Natural killer cell treated with Interleukin-12 subunit alpha and Interleukin-12 subunit beta and Interleukin-15 and Interleukin-18, amount 100 ng/mL, for 72 hours (primary cell): ENCODE measurements around the gene RAB9A. TPM values are rescaled to one million over a fixed set of nuclear protein-coding genes. Genes with fewer than 3 reads are reported as not detected.
A peak's percentile ranks its signal among the peaks of the same experiment; 100 is the strongest.

Source experiments
- ATAC-seq, 2 donors: fragments of 150-1000 bp; cut with Tn5 transposase in 1 of 2; sonication (Bioruptor Pico), chemical (Tn5 transposase) in 1 of 2; 2 replicates each; pipeline ENCODE4 v1.10.0; 2021
- DNase-seq: peaks from one replicate; pipeline ENCODE4 v3.0.0; 2022; ENCODE audit warnings: low spot score
- H3K27ac Mint-ChIP-seq, 2 donors: 1 replicate in 1 of 2; 2 replicates in 1 of 2; pipeline ENCODE4 v1.8.0; 2022; ENCODE audit warnings: mixed read lengths in 2 of 2, mild to moderate bottlenecking in 1 of 2, moderate library complexity in 1 of 2
- H3K27me3 Mint-ChIP-seq, 2 donors: 1 replicate in 1 of 2; 2 replicates in 1 of 2; pipeline ENCODE4 v1.8.0; 2022; ENCODE audit warnings: mixed read lengths in 2 of 2
- H3K36me3 Mint-ChIP-seq: one replicate; pipeline ENCODE4 v1.8.0; 2022; ENCODE audit warnings: mixed read lengths
- H3K4me1 Mint-ChIP-seq, 2 donors: 1 replicate in 1 of 2; 2 replicates in 1 of 2; pipeline ENCODE4 v1.8.0; 2022; ENCODE audit warnings: low read depth in 2 of 2, mixed read lengths in 2 of 2, mild to moderate bottlenecking in 1 of 2
- H3K4me3 Mint-ChIP-seq: one replicate; pipeline ENCODE4 v1.8.0; 2022; ENCODE audit warnings: mixed read lengths
- H3K9me3 Mint-ChIP-seq: 2 replicates; pipeline ENCODE4 v1.8.0; 2022; ENCODE audit warnings: mixed read lengths
- total RNA-seq, 2 donors: library from RNA; stranded (reverse); gene quantifications; one replicate each; pipeline ENCODE4 v1.2.3, GENCODE V29; 2022

The RAB9A gene
- total RNA-seq, 2 donors from 2014 or later: 27.7 to 73.6 TPM

DNA sequence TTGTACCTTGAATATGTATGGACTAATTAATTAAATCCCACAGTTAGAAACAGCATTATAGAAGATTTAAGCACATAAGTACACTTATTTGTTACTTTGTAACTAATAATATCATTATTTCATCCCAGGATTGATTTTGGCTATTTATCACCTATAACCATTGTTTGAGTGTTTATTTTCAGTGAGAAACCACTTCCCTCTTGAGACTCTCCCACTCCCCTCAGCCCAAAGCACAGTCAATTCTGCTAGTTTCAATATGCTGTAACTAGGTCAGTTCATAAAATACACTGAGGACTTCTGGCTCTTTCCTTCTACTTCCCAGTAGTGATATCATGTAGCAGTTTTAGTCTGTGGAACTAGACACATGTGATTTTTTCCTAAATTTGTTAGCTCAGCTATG is 61.9 kb downstream of the RAB9A start:
- peak; percentile 61 to 74 for ATAC-seq

GRCh38 chrX:13752141-13752540 is 63.2 kb downstream of the RAB9A start:
- H3K9me3 Mint-ChIP-seq: no peaks in the 10 kb centered on the region
- H3K36me3 Mint-ChIP-seq: peaks cover 16% of the 10 kb centered on the region
- H3K4me3 Mint-ChIP-seq: peak overlapping the region; percentile 25
- H3K27ac Mint-ChIP-seq: peak overlapping the region in 1 of 2 donors; percentile 78
- H3K27me3 Mint-ChIP-seq: peaks cover 0 to 5% of the 10 kb centered on the region in 2 donors
- peaks cover 30 to 34% of the 10 kb centered on the region in 2 donors for H3K4me1 Mint-ChIP-seq
- no peak for DNase-seq
- no peak for ATAC-seq

More for the DNA sequence above, 61.9 kb downstream of the RAB9A start:
- peaks cover 33 to 38% of the 10 kb centered on the region in 2 donors for H3K4me1 Mint-ChIP-seq
- no peak for DNase-seq
- peaks cover 0 to 5% of the 10 kb centered on the region in 2 donors for H3K27me3 Mint-ChIP-seq
- peak overlapping the region; percentile 60 to 78 for H3K27ac Mint-ChIP-seq
- peak overlapping the region; percentile 41 for H3K4me3 Mint-ChIP-seq
- H3K36me3 Mint-ChIP-seq: peaks cover 19% of the 10 kb centered on the region
- H3K9me3 Mint-ChIP-seq: no peaks in the 10 kb centered on the region

DNA sequence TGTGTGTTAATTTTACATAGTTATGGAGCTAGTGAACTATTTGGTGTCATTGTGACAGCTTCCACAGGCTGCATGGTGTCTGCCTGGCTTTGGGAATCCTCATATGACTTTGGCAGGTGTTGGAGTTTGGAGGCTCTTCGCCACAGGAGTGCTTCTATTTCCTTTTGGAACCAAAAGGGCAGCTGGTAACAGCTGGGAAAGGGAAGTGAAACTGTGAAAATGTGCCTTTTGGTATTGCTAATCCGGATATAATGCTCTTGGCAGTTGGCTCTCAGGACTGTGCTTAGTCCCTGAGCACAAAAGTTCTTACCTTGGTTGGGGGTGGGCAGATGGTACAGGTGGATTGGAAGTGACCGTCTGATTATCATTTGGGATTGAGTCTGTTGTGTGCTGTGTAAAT is 63.7 kb downstream of the RAB9A start:
- Mint-ChIP-seq H3K27ac (peak overlapping the region; percentile 56 to 78), H3K36me3 (peaks cover 15% of the 10 kb centered on the region), H3K9me3 (no peaks in the 10 kb centered on the region), H3K4me1 (peaks cover 25 to 29% of the 10 kb centered on the region in 2 donors), H3K27me3 (peaks cover 0 to 5% of the 10 kb centered on the region in 2 donors), H3K4me3 (peak overlapping the region; percentile 48)
- DNase-seq (no peak), ATAC-seq (no peak)

DNA sequence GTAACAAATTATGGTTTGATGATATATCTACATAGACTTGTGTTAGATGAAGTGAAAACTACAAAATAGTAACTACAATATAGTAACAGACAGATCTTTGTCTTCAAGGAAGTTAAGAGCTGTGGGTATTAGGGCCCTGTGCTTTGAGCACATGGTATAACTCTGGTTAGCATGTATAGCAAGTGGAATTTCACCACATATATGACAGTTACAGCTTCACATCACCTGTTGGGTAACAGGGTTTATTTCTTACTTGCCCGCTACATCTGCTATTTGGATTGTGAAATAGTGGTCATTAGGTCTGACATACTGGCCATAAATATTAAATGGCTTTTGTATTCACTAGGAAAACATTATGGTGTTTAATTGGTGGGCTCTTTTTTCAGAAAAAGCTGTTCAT is 65.8 kb downstream of the RAB9A start:
- peaks cover 21% of the 10 kb centered on the region for H3K36me3 Mint-ChIP-seq

GRCh38 chrX:13755254-13755653 is 66.3 kb downstream of the RAB9A start:
- ATAC-seq: peak; percentile 64 to 78

More for the DNA sequence above, 65.8 kb downstream of the RAB9A start:
- H3K9me3 Mint-ChIP-seq: no peaks in the 10 kb centered on the region
- H3K27ac Mint-ChIP-seq: peak overlapping the region; percentile 39 to 70
- peaks cover 0 to 5% of the 10 kb centered on the region in 2 donors for H3K27me3 Mint-ChIP-seq
- DNase-seq: no peak
- peak; percentile 59 to 65 for ATAC-seq
- no peak overlapping the region for H3K4me3 Mint-ChIP-seq
- H3K4me1 Mint-ChIP-seq: peaks cover 26 to 34% of the 10 kb centered on the region in 2 donors

DNA sequence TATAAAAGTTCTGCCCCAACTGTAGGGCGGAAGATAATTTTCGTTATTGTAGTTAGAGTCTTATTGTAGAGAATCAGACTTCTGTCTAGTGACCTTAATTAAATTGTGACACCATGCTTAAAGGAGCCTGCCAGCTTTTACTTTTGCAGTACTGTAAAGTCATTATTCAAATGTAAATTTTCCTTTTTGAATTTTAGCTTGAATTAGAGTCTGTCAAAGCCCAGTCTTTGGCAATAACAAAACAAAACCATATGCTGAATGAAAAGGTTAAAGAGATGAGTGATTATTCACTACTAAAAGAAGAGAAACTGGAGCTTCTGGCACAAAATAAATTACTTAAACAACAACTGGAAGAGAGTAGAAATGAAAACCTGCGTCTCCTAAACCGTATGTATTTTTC is 67.5 kb downstream of the RAB9A start:
- peaks cover 16 to 22% of the 10 kb centered on the region in 2 donors for H3K4me1 Mint-ChIP-seq
- peaks cover 0 to 5% of the 10 kb centered on the region in 2 donors for H3K27me3 Mint-ChIP-seq
- no peaks in the 10 kb centered on the region for H3K9me3 Mint-ChIP-seq
- H3K4me3 Mint-ChIP-seq: no peak overlapping the region
- ATAC-seq: no peak
- no peak for DNase-seq
- H3K27ac Mint-ChIP-seq: no peak overlapping the region
- H3K36me3 Mint-ChIP-seq: peaks cover 14% of the 10 kb centered on the region

More at GRCh38 chrX:13755254-13755653, 66.3 kb downstream of the RAB9A start:
- Mint-ChIP-seq H3K9me3 (no peaks in the 10 kb centered on the region), H3K4me1 (peaks cover 23 to 30% of the 10 kb centered on the region in 2 donors), H3K27me3 (peaks cover 0 to 5% of the 10 kb centered on the region in 2 donors), H3K4me3 (no peak overlapping the region), H3K27ac (peak overlapping the region; percentile 39 to 70), H3K36me3 (peaks cover 17% of the 10 kb centered on the region)
- DNase-seq: no peak

DNA sequence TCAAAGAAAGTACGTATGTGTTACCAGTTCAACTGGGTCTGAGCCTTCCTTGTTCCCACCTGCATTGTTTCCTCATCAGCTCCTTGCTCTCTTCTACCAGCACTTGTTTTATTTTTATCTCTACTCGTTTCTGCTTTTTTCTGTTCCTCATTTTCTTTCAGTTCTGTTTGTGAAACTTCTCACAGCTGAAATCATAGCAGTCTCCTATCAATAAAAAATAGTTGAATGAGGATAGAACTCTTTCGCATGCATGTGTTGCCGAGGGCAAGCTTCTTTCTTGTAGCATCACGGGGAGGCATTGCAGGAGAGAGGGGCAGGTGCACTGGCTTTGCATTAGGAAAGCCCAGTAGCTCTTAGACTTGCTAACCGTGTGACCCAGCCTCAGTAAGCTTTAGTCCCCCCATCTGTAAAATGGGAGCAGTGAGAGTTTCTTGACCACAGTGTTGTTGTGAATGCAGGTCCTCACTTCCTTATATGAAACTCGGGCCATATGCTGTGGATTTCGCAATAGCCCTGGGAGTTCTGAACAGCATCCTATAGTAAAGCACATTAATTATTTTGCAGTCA is 70.3 kb downstream of the RAB9A start:
- Mint-ChIP-seq H3K27ac (peak overlapping the region in 1 of 2 donors; percentile 40), H3K9me3 (no peaks in the 10 kb centered on the region), H3K4me1 (peaks cover 6 to 14% of the 10 kb centered on the region in 2 donors), H3K36me3 (peaks cover 6% of the 10 kb centered on the region), H3K27me3 (no peaks in the 10 kb centered on the region), H3K4me3 (no peak overlapping the region)
- DNase-seq (no peak), ATAC-seq (no peak)

Other genes with a start within 250 kb of the RAB9A start
- gene EGFL6, start 119.5 kb upstream of the RAB9A start, total RNA-seq: 1 to 10 TPM; 3.2 to 5.0 TPM
- 1 to 10 TPM; 2.8 to 4.2 TPM for gene TCEANC, start 36.0 kb upstream of the RAB9A start, total RNA-seq
- gene TRAPPC2, start 45.5 kb downstream of the RAB9A start, total RNA-seq: 10 to 100 TPM; 27.5 to 32.0 TPM
- 10 to 100 TPM; 39.1 to 46.1 TPM for gene OFD1, start 45.6 kb downstream of the RAB9A start, total RNA-seq
- gene GPM6B, start 128.0 kb downstream of the RAB9A start, total RNA-seq: not detected